ENCODE data around the gene NAALADL1. TPM values are rescaled to one million over a fixed set of nuclear protein-coding genes. Genes with fewer than 3 reads are reported as not detected.

Gene NAALADL1, protein sequence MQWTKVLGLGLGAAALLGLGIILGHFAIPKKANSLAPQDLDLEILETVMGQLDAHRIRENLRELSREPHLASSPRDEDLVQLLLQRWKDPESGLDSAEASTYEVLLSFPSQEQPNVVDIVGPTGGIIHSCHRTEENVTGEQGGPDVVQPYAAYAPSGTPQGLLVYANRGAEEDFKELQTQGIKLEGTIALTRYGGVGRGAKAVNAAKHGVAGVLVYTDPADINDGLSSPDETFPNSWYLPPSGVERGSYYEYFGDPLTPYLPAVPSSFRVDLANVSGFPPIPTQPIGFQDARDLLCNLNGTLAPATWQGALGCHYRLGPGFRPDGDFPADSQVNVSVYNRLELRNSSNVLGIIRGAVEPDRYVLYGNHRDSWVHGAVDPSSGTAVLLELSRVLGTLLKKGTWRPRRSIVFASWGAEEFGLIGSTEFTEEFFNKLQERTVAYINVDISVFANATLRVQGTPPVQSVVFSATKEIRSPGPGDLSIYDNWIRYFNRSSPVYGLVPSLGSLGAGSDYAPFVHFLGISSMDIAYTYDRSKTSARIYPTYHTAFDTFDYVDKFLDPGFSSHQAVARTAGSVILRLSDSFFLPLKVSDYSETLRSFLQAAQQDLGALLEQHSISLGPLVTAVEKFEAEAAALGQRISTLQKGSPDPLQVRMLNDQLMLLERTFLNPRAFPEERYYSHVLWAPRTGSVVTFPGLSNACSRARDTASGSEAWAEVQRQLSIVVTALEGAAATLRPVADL
- 1 to 10 TPM; 2.2 to 4.5 TPM for total RNA-seq
- polyA plus RNA-seq (2013, experiment 1 of 2) = 1.4 TPM
- polyA plus RNA-seq (2013, experiment 2 of 2) = 0.75 TPM
- long read RNA-seq, experiment 1, partial matches to known transcripts = 0 of 1 reads
- long read RNA-seq, experiment 1, other reads (novel, unspliced or antisense) = 1 of 1 reads
- long read RNA-seq, experiment 2, partial matches to known transcripts = 1 of 2 reads
- long read RNA-seq, experiment 2, other reads (novel, unspliced or antisense) = 1 of 2 reads
- long read RNA-seq, experiment 3, partial matches to known transcripts = 0 of 6 reads
- long read RNA-seq, experiment 3, other reads (novel, unspliced or antisense) = 5 of 6 reads
- long read RNA-seq, experiment 4, partial matches to known transcripts = 1 of 5 reads
- long read RNA-seq, experiment 4, other reads (novel, unspliced or antisense) = 3 of 5 reads

DNA sequence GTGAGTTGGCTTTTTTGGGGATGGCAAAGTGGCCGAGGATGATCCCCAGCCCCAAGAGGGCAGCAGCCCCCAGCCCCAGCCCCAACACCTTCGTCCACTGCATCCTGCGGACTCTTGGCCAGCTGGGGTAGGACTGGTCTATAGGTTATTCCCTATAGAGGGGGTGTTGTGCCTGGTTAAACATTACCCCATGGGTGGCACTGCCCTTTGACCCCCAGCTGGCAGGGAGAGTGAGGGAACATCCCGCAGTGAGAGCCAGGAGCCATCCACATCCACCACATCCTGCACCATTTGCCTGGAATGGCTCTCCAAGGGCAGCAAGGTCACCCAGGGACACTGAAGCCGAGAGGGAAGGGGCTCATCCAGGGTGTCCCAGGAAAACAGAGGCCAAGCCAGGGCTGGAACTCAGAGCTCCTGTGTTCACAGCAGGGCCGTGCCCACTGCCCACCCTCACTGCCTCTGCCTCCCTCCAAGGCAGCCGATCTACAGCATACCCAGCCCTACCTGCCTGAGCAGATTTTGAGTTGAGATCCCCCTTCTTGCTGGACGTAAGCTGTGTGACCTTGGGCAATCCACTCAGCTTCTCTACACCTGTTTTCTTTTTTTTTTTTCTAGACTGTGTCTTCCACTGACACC, at the start of gene NAALADL1:
Gene NAALADL1 (minus strand): TSS at position 135 of the 636 bp plus-strand sequence. CDS start 32 bp downstream, at position 103.
- TF ChIP-seq, protein P1, sequence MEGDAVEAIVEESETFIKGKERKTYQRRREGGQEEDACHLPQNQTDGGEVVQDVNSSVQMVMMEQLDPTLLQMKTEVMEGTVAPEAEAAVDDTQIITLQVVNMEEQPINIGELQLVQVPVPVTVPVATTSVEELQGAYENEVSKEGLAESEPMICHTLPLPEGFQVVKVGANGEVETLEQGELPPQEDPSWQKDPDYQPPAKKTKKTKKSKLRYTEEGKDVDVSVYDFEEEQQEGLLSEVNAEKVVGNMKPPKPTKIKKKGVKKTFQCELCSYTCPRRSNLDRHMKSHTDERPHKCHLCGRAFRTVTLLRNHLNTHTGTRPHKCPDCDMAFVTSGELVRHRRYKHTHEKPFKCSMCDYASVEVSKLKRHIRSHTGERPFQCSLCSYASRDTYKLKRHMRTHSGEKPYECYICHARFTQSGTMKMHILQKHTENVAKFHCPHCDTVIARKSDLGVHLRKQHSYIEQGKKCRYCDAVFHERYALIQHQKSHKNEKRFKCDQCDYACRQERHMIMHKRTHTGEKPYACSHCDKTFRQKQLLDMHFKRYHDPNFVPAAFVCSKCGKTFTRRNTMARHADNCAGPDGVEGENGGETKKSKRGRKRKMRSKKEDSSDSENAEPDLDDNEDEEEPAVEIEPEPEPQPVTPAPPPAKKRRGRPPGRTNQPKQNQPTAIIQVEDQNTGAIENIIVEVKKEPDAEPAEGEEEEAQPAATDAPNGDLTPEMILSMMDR (conservative IDR thresholded peaks at IDR 0.05) = no peak
- peaks cover 8% of the 10 kb centered on the region for H3K27me3 Mint-ChIP-seq (ENCODE audit: insufficient read depth)
- no peak within 1 kb of the TSS for H3K27ac Mint-ChIP-seq
- Histone ChIP-seq H3K4me3 (ENCODE audit: low read length) (no peak within 1 kb of the TSS), H3K36me3 (ENCODE audit: control insufficient read depth, insufficient read depth, low read length) (no peaks in the 10 kb centered on the region), H3K9me3 (ENCODE audit: control insufficient read depth, low read length) (no peaks in the 10 kb centered on the region), H3K27me3 (ENCODE audit: control insufficient read depth, insufficient read depth, low read length, poor library complexity, severe bottlenecking) (no peaks in the 10 kb centered on the region), H3K27ac (ENCODE audit: low read depth, low read length) (no peak within 1 kb of the TSS), H3K4me1 (ENCODE audit: control insufficient read depth, insufficient read depth, low read length) (no peaks in the 10 kb centered on the region), H3K9ac (ENCODE audit: extremely low read depth, low read length, poor library complexity, severe bottlenecking) (no peak within 1 kb of the TSS)
- no peaks in the 10 kb centered on the region for H3K9me3 Mint-ChIP-seq
- H3K4me3 Mint-ChIP-seq = no peak within 1 kb of the TSS
- no peak for DNase-seq
- no peaks in the 10 kb centered on the region for H3K4me1 Mint-ChIP-seq
- no peaks in the 10 kb centered on the region for H3K36me3 Mint-ChIP-seq (ENCODE audit: low read depth)
- WGBS, 2 experiments (ENCODE audit: insufficient coverage in 1 of 2, insufficient read length in 1 of 2) = 85 to 93% methylated on average over 4 to 8 of the region's 8 CpGs

DNA sequence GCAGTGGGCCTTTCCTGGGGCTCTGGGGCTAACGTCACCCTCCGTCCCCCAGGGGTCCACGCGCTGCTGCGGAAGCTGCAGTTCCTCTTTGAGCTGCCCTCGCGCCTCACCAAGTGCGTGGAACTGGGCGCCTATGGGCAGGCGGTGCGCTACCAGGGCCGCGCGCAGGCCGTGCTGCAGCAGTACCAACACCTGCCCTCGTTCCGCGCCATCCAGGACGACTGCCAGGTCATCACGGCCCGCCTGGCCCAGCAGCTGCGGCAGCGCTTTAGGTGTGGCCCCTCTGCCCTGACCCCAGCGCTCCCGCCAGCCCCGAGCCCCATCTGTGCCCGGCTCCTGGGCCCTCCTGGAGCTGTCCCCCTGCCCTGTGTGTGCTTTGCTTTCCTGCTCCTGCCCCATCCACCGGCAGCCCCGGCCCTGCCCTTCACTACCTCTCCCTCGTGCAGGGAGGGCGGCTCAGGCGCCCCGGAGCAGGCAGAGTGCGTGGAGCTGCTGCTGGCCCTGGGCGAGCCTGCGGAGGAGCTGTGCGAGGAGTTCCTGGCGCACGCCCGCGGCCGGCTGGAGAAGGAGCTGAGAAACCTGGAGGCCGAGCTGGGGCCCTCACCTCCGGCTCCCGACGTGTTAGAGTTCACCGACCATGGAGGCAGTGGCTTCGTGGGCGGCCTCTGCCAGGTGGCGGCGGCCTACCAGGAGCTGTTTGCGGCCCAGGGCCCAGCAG, 49.6 kb upstream of the NAALADL1 start:
- WGBS, 2 experiments (ENCODE audit: insufficient coverage in 1 of 2, insufficient read length in 1 of 2) = 96 to 97% methylated on average over 28 to 52 of the region's 52 CpGs
- H3K9me3 ChIP-seq (ENCODE audit: control insufficient read depth, low read length) = no peaks in the 10 kb centered on the region

More for the DNA sequence above, 49.6 kb upstream of the NAALADL1 start:
- TF ChIP-seq, protein P1 (conservative IDR thresholded peaks at IDR 0.05) = no peak
- Histone ChIP-seq H3K27ac (ENCODE audit: low read depth, low read length) (no peak overlapping the region), H3K27me3 (ENCODE audit: control insufficient read depth, insufficient read depth, low read length, poor library complexity, severe bottlenecking) (no peaks in the 10 kb centered on the region), H3K36me3 (ENCODE audit: control insufficient read depth, insufficient read depth, low read length) (peaks cover 9% of the 10 kb centered on the region), H3K4me1 (ENCODE audit: control insufficient read depth, insufficient read depth, low read length) (peaks cover 3% of the 10 kb centered on the region), H3K4me3 (ENCODE audit: low read length) (no peak overlapping the region), H3K9ac (ENCODE audit: extremely low read depth, low read length, poor library complexity, severe bottlenecking) (no peak overlapping the region)
- Mint-ChIP-seq H3K4me3 (no peak overlapping the region), H3K36me3 (ENCODE audit: low read depth) (peaks cover 9% of the 10 kb centered on the region), H3K27ac (no peak overlapping the region), H3K27me3 (ENCODE audit: insufficient read depth) (no peaks in the 10 kb centered on the region), H3K4me1 (peaks cover 6% of the 10 kb centered on the region), H3K9me3 (no peaks in the 10 kb centered on the region)
- DNase-seq = no peak

Measured in endodermal cell (in vitro differentiated cells).